A673 (cell line): Measurements from ENCODE around the gene ACOT11.

Experiments used
- EZH2 ChIP-seq: fragments of 200-600 bp; sonication (generic); IDR thresholded peaks from 2 replicates; pipeline ENCODE4 v1.6.1; 2017; ENCODE audit warnings: borderline replicate concordance, low read depth, mild to moderate bottlenecking, mixed read lengths, antibody characterized with exemption, low read length; ENCODE audit not compliant: poor library complexity, severe bottlenecking
- TF ChIP-seq, protein P1 (sequence below): fragments of 300-800, 200-600 bp; sonication (generic); conservative IDR thresholded peaks from 2 replicates; pipeline ENCODE4 v1.5.1; 2017; ENCODE audit warnings: low read depth, mild to moderate bottlenecking, antibody characterized with exemption, low read length, moderate library complexity, mixed read lengths

DNA sequence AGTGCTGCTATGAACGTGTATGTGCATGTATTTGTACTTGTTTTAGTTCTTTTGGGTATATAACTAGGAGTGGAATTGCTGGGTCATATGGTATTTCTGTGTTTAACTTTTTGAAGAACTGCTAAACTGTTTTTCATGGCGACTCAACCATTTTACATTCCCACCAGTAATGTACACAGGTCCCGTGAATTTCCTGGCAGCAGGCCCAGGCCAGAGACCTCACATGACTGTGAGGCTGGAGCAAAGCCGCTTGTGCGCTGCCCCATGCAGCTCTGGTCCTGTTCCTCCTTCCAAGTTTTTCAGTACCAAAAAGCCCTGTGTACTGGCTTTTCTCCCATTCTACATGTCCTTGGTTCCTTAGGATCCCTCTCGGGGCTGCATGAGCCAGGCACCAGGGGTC, 29.6 kb downstream of the ACOT11 start:
- TF ChIP-seq, protein P1, sequence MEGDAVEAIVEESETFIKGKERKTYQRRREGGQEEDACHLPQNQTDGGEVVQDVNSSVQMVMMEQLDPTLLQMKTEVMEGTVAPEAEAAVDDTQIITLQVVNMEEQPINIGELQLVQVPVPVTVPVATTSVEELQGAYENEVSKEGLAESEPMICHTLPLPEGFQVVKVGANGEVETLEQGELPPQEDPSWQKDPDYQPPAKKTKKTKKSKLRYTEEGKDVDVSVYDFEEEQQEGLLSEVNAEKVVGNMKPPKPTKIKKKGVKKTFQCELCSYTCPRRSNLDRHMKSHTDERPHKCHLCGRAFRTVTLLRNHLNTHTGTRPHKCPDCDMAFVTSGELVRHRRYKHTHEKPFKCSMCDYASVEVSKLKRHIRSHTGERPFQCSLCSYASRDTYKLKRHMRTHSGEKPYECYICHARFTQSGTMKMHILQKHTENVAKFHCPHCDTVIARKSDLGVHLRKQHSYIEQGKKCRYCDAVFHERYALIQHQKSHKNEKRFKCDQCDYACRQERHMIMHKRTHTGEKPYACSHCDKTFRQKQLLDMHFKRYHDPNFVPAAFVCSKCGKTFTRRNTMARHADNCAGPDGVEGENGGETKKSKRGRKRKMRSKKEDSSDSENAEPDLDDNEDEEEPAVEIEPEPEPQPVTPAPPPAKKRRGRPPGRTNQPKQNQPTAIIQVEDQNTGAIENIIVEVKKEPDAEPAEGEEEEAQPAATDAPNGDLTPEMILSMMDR: no peak
- no peak for TF ChIP-seq EZH2
